ENCODE measurements around the gene RSPO3. TPM values are rescaled to one million over a fixed set of nuclear protein-coding genes. Genes with fewer than 3 reads are reported as not detected.

Gene RSPO3
- total and polyA plus RNA-seq, 9 of the 15 experiments (the other 6 are each of a cell fraction or from before 2014, with no cell fraction given): not detected

GRCh38 chr6:127164565-127164964 lies 46.1 kb downstream of the RSPO3 start:
- Histone ChIP-seq H3K79me2 (ENCODE audit: control insufficient read depth, insufficient read depth, low read length) (no peaks in the 10 kb centered on the region), H3K4me3 (no peak overlapping the region), H3K27ac (ENCODE audit: extremely low read depth, low read depth, low read length) (no peak overlapping the region), H4K20me1 (replicated peaks; ENCODE audit: control insufficient read depth, insufficient read depth, low read length) (no peaks in the 10 kb centered on the region), H3K36me3 (ENCODE audit: control insufficient read depth, insufficient read depth, low read length) (no peaks in the 10 kb centered on the region), H3K9me1 (ENCODE audit: control insufficient read depth, insufficient read depth, low read length) (no peaks in the 10 kb centered on the region), H3K4me1 (replicated peaks in 1 of 2; ENCODE audit: control insufficient read depth in 2 of 2, insufficient read depth in 2 of 2, low read length in 2 of 2) (no peaks in the 10 kb centered on the region), H3K27me3 (ENCODE audit: control insufficient read depth in 2 of 2, insufficient read depth in 2 of 2, low read length in 2 of 2) (no peaks in the 10 kb centered on the region), H3K9ac (ENCODE audit: insufficient read depth in 1 of 2, low read depth in 2 of 2, low read length in 2 of 2) (no peak overlapping the region), H3K4me2 (ENCODE audit: insufficient read depth, low read length) (no peak overlapping the region), H3K9me3 (replicated peaks; ENCODE audit: control insufficient read depth, insufficient read depth, low read depth, low read length) (no peaks in the 10 kb centered on the region), H2AFZ (ENCODE audit: low read depth, low read length) (no peak overlapping the region)
- no peak for FAIRE-seq
- WGBS (ENCODE audit: insufficient coverage, low coverage, missing lambda C conversion rate): 3% methylated on average over 2 of the region's 2 CpGs
- BruUV-seq (replicated peaks): no TSS peak
- intact Hi-C loops (cut with micrococcal nuclease) (no loop called here), in situ Hi-C loops (cut with MboI) (no loop called here)
- ChIA-PET CTCF (ENCODE audit: low intra/inter-chr PET ratio) (no interaction called here), POLR2A (no interaction called here)
- no peak for TF ChIP-seq ZNF165 (CRISPR knock-in tag; IDR thresholded peaks at IDR 0.05; ENCODE audit: borderline replicate concordance)
- TF ChIP-seq ZNF830 (CRISPR knock-in tag; IDR thresholded peaks at IDR 0.05): no peak
- no peak for TF ChIP-seq HMG20A (CRISPR knock-in tag; conservative IDR thresholded peaks at IDR 0.05)
- TF ChIP-seq CHD4 (IDR thresholded peaks at IDR 0.05; ENCODE audit: insufficient read depth, insufficient replicate concordance, low read depth, low read length, poor library complexity, severe bottlenecking): no peak
- TF ChIP-seq ZNF324 (CRISPR knock-in tag; IDR thresholded peaks at IDR 0.05): no peak
- no peak for TF ChIP-seq CEBPG (CRISPR knock-in tag; IDR thresholded peaks at IDR 0.05)
- no peak for TF ChIP-seq CEBPG (tag; conservative IDR thresholded peaks at IDR 0.05 in 1 of 2, IDR thresholded peaks at IDR 0.05 in 1 of 2)
- TF ChIP-seq TRIM25 (IDR thresholded peaks at IDR 0.05; ENCODE audit: borderline replicate concordance): no peak
- TF ChIP-seq ZNF140 (CRISPR knock-in tag; IDR thresholded peaks at IDR 0.05): no peak
- TF ChIP-seq MECOM (CRISPR knock-in tag; IDR thresholded peaks at IDR 0.05): no peak
- no peak for TF ChIP-seq SAP30 (IDR thresholded peaks at IDR 0.05; ENCODE audit: borderline replicate concordance, insufficient read depth, low read depth, low read length, poor library complexity, severe bottlenecking)
- DNase-seq (ENCODE audit: extremely low read depth in 1 of 4, low spot score in 3 of 4): no peak
- ATAC-seq: no peak

Data from K562 (cell line).